Measurements from ENCODE around the gene TFDP1.

Gene TFDP1

GRCh38 chr13:113656831-113657671 lies 72.5 kb downstream of the TFDP1 start:
- H3K4me3 ChIP-seq (replicated peaks in 1 of 2; ENCODE audit: low read depth in 2 of 2, low read length in 2 of 2), result no peak overlapping the region
- TF ChIP-seq CTCF (IDR thresholded peaks at IDR 0.05; ENCODE audit: low read depth, low read length), result no peak
- DNase-seq (ENCODE audit: low read depth in 2 of 2), result no peak

- no peak for DNase-seq (ENCODE audit: low read depth in 2 of 2)
- H3K4me3 ChIP-seq (replicated peaks in 1 of 2; ENCODE audit: low read depth in 2 of 2, low read length in 2 of 2), result no peak within 1 kb of the TSS
- TF ChIP-seq CTCF (IDR thresholded peaks at IDR 0.05; ENCODE audit: low read depth, low read length), result no peak
Measured at GRCh38 chr13:113657851-113658741, 73.5 kb downstream of the TFDP1 start, which contains the start of gene ATP4B. Gene ATP4B, minus strand, starts transcription at chr13:113658198. Its CDS starts 54 bp downstream, at chr13:113658144.

- DNase-seq (ENCODE audit: low read depth in 2 of 2), result no peak
- H3K4me3 ChIP-seq (replicated peaks in 1 of 2; ENCODE audit: low read depth in 2 of 2, low read length in 2 of 2), result no peak overlapping the region
- TF ChIP-seq CTCF (IDR thresholded peaks at IDR 0.05; ENCODE audit: low read depth, low read length), result no peak
Measured at GRCh38 chr13:113658836-113659235, 74.3 kb downstream of the TFDP1 start.

- TF ChIP-seq CTCF (IDR thresholded peaks at IDR 0.05; ENCODE audit: low read depth, low read length), result no peak
- DNase-seq (ENCODE audit: low read depth in 2 of 2), result no peak
Measured at GRCh38 chr13:113659337-113659736, 74.8 kb downstream of the TFDP1 start.

GRCh38 chr13:113660066-113660465 lies 75.5 kb downstream of the TFDP1 start:
- TF ChIP-seq CTCF (IDR thresholded peaks at IDR 0.05; ENCODE audit: low read depth, low read length), result no peak

More at GRCh38 chr13:113659337-113659736, 74.8 kb downstream of the TFDP1 start:
- H3K4me3 ChIP-seq (replicated peaks in 1 of 2; ENCODE audit: low read depth in 2 of 2, low read length in 2 of 2), result no peak overlapping the region

GRCh38 chr13:113661509-113661908 lies 77.0 kb downstream of the TFDP1 start:
- no peak for DNase-seq (ENCODE audit: low read depth in 2 of 2)
- TF ChIP-seq CTCF (IDR thresholded peaks at IDR 0.05; ENCODE audit: low read depth, low read length), result no peak
- no peak overlapping the region for H3K4me3 ChIP-seq (replicated peaks in 1 of 2; ENCODE audit: low read depth in 2 of 2, low read length in 2 of 2)

More at GRCh38 chr13:113660066-113660465, 75.5 kb downstream of the TFDP1 start:
- no peak for DNase-seq (ENCODE audit: low read depth in 2 of 2)
- no peak overlapping the region for H3K4me3 ChIP-seq (replicated peaks in 1 of 2; ENCODE audit: low read depth in 2 of 2, low read length in 2 of 2)
